DOHH2 (cell line): Measurements from ENCODE around the gene CRX.
"Not testable (repeated sequence)": the region's sequence is repeated elsewhere in the genome, so short reads cannot be mapped to it uniquely, and the experiment has no call there.

ENCODE experiments used
- H3F3A ChIP-seq: fragments of 200-600 bp; sonication (generic), shearing (Covaris generic); 2 replicates; pipeline ENCODE4 v1.6.0; 2016; ENCODE audit warnings: antibody characterized with exemption, mild to moderate bottlenecking; ENCODE audit not compliant: control insufficient read depth, insufficient read depth
- H3K27ac ChIP-seq: fragments of 200-600 bp; sonication (generic); 2 replicates; pipeline ENCODE4 v1.5.1; 2014; ENCODE audit warnings: low read depth, mild to moderate bottlenecking, low read length, moderate library complexity
- H3K27me3 ChIP-seq: fragments of 200-600 bp; sonication (generic); 2 replicates; pipeline ENCODE4 v1.6.1; 2014; ENCODE audit warnings: mild to moderate bottlenecking, low read length, mixed read lengths; ENCODE audit not compliant: control insufficient read depth
- H3K36me3 ChIP-seq: fragments of 200-600 bp; sonication (generic); 2 replicates; pipeline ENCODE4 v1.6.1; 2014; ENCODE audit warnings: mild to moderate bottlenecking, low read length, moderate library complexity, mixed read lengths; ENCODE audit not compliant: control insufficient read depth
- H3K4me1 ChIP-seq: fragments of 200-600 bp; sonication (generic); 2 replicates; pipeline ENCODE4 v1.6.1; 2014; ENCODE audit warnings: mild to moderate bottlenecking, low read length, mixed read lengths; ENCODE audit not compliant: control insufficient read depth
- H3K4me2 ChIP-seq: fragments of 200-600 bp; sonication (generic); 2 replicates; pipeline ENCODE4 v1.6.0; 2014; ENCODE audit warnings: mild to moderate bottlenecking, low read length, moderate library complexity
- H3K4me3 ChIP-seq: fragments of 200-600 bp; sonication (generic); 2 replicates; pipeline ENCODE4 v1.5.1; 2014; ENCODE audit warnings: mild to moderate bottlenecking, low read length, mixed read lengths
- H3K79me2 ChIP-seq: fragments of 200-600 bp; sonication (generic); 2 replicates; pipeline ENCODE4 v1.6.1; 2014; ENCODE audit warnings: mild to moderate bottlenecking, low read length, mixed read lengths; ENCODE audit not compliant: control insufficient read depth
- H3K9me2 ChIP-seq: fragments of 200-600 bp; sonication (generic); replicated peaks from 2 replicates; pipeline ENCODE4 v1.6.1; 2014; ENCODE audit warnings: mild to moderate bottlenecking, low read length, mixed read lengths; ENCODE audit not compliant: control insufficient read depth
- H3K9me3 ChIP-seq: fragments of 200-600 bp; sonication (generic); 2 replicates; pipeline ENCODE4 v1.6.1; 2014; ENCODE audit warnings: antibody characterized with exemption, low read length, mixed read lengths; ENCODE audit not compliant: control insufficient read depth, insufficient read depth
- H4K20me1 ChIP-seq: fragments of 200-600 bp; sonication (generic); 2 replicates; pipeline ENCODE4 v1.6.0; 2014; ENCODE audit warnings: low read depth, mild to moderate bottlenecking, antibody characterized with exemption, low read length, moderate library complexity; ENCODE audit not compliant: control insufficient read depth, insufficient read depth
- CTCF ChIP-seq: fragments of 200-600 bp; sonication (generic); IDR thresholded peaks from one replicate; pipeline ENCODE4 v1.5.1; 2014; ENCODE audit warnings: antibody characterized with exemption, mild to moderate bottlenecking, low read depth, low read length; ENCODE audit not compliant: poor library complexity, severe bottlenecking
- EZH2phosphoT487 ChIP-seq: fragments of 200-600 bp; sonication (generic); IDR thresholded peaks from 2 replicates; pipeline ENCODE4 v1.6.1; 2017; ENCODE audit warnings: borderline replicate concordance, mild to moderate bottlenecking, antibody characterized with exemption, low read length, moderate library complexity, mixed read lengths

The CRX gene

GRCh38 chr19:47821460-47822020 lies at the start of gene CRX:
CRX (plus strand) TSS chr19:47821937; CDS start chr19:47834444, 12,507 bp downstream.
- Histone ChIP-seq H3K9me2 (no peaks in the 10 kb centered on the region), H4K20me1 (no peaks in the 10 kb centered on the region), H3K27ac (no peak within 1 kb of the TSS), H3K36me3 (no peaks in the 10 kb centered on the region), H3K4me3 (no peak within 1 kb of the TSS), H3K27me3 (peaks cover 23% of the 10 kb centered on the region), H3K79me2 (no peaks in the 10 kb centered on the region), H3K4me1 (peaks cover 8% of the 10 kb centered on the region), H3K9me3 (no peaks in the 10 kb centered on the region), H3K4me2 (no peak within 1 kb of the TSS), H3F3A (no peaks in the 10 kb centered on the region)
- no peak for TF ChIP-seq CTCF
- TF ChIP-seq EZH2phosphoT487 = no peak

- Histone ChIP-seq H3K9me2 (no peaks in the 10 kb centered on the region), H3K79me2 (no peaks in the 10 kb centered on the region), H3K4me3 (no peak overlapping the region), H3K4me1 (peaks cover 14% of the 10 kb centered on the region; the same call in 1 of the 2 replicates), H3F3A (no peaks in the 10 kb centered on the region; the same call in 1 of the 2 replicates), H3K4me2 (no peak overlapping the region), H3K27ac (no peak overlapping the region), H3K36me3 (no peaks in the 10 kb centered on the region), H3K27me3 (peaks cover 7% of the 10 kb centered on the region), H4K20me1 (no peaks in the 10 kb centered on the region), H3K9me3 (no peaks in the 10 kb centered on the region)
- TF ChIP-seq EZH2phosphoT487 = no peak
- TF ChIP-seq CTCF = no peak
These were observed 45.2 kb upstream of the CRX start for GRCh38 chr19:47776568-47776967.

- H3K4me2 ChIP-seq = peak overlapping the region; percentile 74
- H4K20me1 ChIP-seq, H3K36me3 ChIP-seq, H3K27me3 ChIP-seq, H3K9me2 ChIP-seq, H3F3A ChIP-seq, H3K27ac ChIP-seq, H3K79me2 ChIP-seq, H3K9me3 ChIP-seq: not testable (repeated sequence)
- peak overlapping the region; percentile 72; the same call in 1 of the 2 replicates for H3K4me3 ChIP-seq
- H3K4me1 ChIP-seq = peaks cover 14% of the 10 kb centered on the region; the same call in 1 of the 2 replicates
These were observed 44.3 kb upstream of the CRX start for GRCh38 chr19:47777245-47778048.
